ENCODE results near the gene EMC1.
"Not testable (repeated sequence)": the region's sequence is repeated elsewhere in the genome, so short reads cannot be mapped to it uniquely, and the experiment has no call there.

Gene EMC1

DNA sequence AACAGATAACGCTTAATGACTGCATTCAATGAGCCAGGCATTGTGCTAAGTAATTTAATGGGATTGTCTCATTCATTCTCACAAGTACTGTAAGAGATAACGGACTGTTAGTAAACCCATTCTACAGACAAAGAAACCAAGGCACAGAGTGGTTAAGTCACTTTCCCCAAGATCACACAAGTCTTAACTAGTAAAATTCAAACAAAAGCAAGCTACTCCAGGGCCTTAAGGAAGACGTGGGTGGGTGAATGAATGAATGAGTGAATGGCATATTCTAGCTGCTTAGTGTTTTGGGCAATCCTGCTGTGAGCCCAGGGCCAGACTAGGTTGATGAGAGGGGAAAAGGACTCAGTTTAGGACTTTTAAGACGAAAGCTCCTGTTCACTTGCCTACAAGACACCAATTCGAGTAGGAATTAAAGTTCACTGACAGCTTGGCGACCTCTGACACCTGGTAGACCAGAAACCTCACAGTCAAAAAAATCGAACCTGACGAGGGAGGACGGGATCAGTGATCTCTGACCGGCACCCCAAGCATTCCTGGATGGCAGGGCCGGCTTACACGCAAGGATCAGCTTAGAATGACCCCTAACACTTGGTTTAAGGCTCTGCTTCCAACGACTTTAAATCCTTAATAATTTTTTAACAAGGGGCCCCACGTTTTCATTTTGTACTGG lies 557 bp downstream of the EMC1 start:
- DNase-seq (ENCODE audit: low spot score in 2 of 2), result peak in 1 of 2 experiments; percentile 26
- in situ Hi-C loops (cut with MboI; ENCODE audit: low sequenced_read_pairs), result no loop called here
- H3K27me3 ChIP-seq (ENCODE audit: low read depth), result no peaks in the 10 kb centered on the region
- H3K36me3 ChIP-seq (replicated peaks), result peaks cover 26% of the 10 kb centered on the region
- peaks cover 8% of the 10 kb centered on the region for H3K4me1 ChIP-seq
- peak overlapping the region; percentile 82 for H3K4me3 ChIP-seq
- H3K9me3 ChIP-seq, result no peaks in the 10 kb centered on the region

DNA sequence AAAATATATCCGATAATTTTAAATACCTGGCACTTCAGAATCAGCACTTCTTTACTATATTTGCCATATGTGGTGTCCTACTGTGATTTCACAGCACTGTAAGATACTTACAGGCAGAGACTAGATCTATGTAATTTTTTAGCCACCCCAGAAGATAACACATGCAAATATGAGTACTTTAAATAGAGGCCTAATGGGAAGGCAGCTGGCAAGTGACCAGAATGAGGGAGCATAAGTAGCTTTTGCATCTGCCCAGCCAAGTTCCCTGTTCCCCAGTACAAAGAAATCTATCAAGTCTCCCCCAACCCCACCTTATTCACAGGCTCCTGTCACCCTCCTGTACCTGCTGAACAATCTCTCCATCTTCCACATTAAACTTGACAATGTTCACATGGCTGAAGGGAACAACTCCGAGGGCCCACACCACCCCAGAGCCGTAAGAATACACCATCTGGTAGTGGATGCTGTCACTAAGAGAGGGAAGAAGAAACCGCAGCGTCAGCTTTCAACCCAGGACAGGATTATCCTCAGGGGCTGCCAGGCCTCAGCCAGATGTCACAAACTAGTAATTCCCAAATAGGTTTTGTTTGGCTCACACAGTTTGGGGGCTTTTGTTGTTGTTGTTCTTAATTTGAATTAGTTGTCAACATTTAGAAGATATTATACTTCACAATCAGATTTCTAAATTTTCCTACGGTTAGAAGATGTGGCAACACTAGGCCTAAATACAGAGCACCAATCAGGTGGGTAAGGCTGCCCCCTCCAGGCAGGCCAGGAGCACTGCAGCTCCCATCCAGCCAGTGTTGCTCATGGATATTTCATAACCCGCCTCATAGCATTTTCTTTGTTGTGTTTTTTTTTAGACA lies 10.4 kb downstream of the EMC1 start:
- peaks cover 87% of the 10 kb centered on the region for H3K36me3 ChIP-seq (replicated peaks)
- H3K4me3 ChIP-seq, result no peak overlapping the region
- no peaks in the 10 kb centered on the region for H3K4me1 ChIP-seq
- no peaks in the 10 kb centered on the region for H3K27me3 ChIP-seq (ENCODE audit: low read depth)
- H3K9me3 ChIP-seq, result no peaks in the 10 kb centered on the region
- in situ Hi-C loops (cut with MboI; ENCODE audit: low sequenced_read_pairs), result no loop called here
- peak; percentile 47 to 75 for DNase-seq (ENCODE audit: low spot score in 2 of 2)

DNA sequence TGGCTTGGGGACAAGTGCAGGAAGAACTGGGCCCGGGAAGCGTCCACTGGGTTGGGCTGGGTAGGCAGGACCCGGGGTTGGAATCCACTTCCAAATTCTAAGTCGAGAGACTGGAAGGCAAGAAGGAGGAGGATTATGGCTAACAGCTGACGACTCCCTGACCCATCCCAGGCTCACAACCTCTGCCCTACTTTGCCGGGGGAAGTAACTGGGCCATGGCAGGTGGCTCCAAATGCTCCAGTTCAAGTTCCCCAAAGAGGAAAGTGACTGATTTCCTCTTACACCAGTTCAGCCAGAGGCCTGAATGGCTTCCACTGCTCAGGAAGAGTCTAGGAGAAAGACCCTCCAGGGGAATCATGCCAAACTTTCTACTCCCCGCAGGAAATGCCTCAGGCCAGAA lies 11.4 kb downstream of the EMC1 start:
- Histone ChIP-seq H3K9me3 (no peaks in the 10 kb centered on the region), H3K4me3 (no peak overlapping the region), H3K4me1 (no peaks in the 10 kb centered on the region), H3K27me3 (ENCODE audit: low read depth) (no peaks in the 10 kb centered on the region), H3K36me3 (replicated peaks) (peaks cover 96% of the 10 kb centered on the region)
- DNase-seq (ENCODE audit: low spot score in 2 of 2), result no peak
- in situ Hi-C loops (cut with MboI; ENCODE audit: low sequenced_read_pairs), result no loop called here

DNA sequence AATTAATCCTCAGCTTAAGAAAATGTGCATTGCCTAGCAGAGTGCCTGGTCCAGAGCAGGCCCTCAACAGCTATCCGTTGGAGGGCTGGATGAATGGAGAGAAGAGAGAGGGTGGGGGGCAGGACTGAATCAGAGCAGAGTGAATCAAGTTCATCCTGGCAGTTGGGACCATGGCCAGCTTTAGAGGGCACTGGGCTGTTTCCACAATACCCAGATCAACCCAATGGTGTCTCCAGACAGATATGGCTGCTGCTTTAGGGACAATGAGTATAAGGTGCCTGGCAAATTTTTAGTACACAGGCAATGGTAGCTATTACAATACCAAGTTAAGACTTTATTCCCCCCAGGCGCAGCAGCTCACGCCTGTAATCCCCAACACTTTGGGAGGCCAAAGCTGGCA lies 17.1 kb downstream of the EMC1 start:
- in situ Hi-C loops (cut with MboI; ENCODE audit: low sequenced_read_pairs), result no loop called here
- Histone ChIP-seq H3K4me1 (no peaks in the 10 kb centered on the region), H3K36me3 (replicated peaks) (peaks cover 94% of the 10 kb centered on the region), H3K27me3 (ENCODE audit: low read depth) (no peaks in the 10 kb centered on the region), H3K9me3 (no peaks in the 10 kb centered on the region), H3K4me3 (no peak overlapping the region)
- DNase-seq (ENCODE audit: low spot score in 2 of 2), result no peak

DNA sequence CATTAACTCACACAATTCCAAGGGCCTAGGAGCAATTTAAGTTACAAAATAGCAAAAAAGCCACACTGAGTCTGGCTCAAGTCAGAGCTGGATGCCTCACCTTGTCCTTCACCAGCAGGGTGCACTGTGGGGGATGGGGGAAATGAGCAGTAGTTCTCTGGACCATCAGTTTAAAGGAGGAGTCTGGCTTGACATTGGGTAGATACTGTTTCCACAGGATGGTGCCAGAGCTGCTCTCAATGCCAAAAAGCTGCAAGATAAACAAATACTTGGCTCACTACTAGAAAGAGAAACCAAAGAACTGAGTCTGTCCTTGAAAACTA lies 18.8 kb downstream of the EMC1 start:
- Histone ChIP-seq H3K36me3 (replicated peaks) (peaks cover 94% of the 10 kb centered on the region), H3K4me3 (no peak overlapping the region), H3K27me3 (ENCODE audit: low read depth) (no peaks in the 10 kb centered on the region), H3K9me3 (no peaks in the 10 kb centered on the region), H3K4me1 (no peaks in the 10 kb centered on the region)
- no peak for DNase-seq (ENCODE audit: low spot score in 2 of 2)
- in situ Hi-C loops (cut with MboI; ENCODE audit: low sequenced_read_pairs), result no loop called here

DNA sequence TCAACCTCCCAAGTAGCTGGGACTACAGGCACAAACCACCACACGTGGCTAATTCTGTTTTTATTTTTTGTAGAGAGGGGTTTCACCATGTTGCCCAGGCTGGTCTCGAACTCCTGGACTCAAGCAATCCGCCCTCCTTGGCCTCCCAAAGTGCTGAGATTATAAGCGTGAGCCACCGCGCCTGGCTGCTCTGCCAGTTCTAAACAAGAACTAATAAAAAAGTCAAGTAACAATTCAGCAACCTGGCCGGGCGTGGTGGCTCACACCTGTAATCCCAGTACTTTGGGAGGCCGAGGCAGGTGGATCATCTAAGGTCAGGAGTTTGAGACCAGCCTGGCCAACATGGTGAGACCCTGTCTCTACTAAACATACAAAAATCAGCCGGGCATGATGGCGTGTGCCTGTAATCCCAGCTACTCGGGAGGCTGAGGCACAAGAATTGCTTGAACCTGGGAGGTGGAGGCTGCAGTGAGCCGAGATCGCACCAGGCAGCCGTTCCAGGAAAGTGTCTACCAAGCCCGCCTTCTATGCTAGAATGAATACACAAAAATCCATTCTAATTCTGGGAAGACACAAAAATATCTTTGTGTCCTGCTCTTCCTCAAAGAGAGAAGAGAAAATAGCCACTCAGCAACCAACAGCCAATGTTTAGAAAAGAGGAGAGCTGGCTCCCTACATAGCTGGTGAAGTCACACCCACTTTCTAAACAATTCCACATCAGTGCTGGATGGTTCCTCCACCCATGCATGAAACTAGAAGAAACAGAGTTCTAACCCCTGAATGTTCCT lies 19.4 kb downstream of the EMC1 start:
- H3K4me1 ChIP-seq; in situ Hi-C loops (cut with MboI; ENCODE audit: low sequenced_read_pairs); H3K9me3 ChIP-seq; DNase-seq (ENCODE audit: low spot score in 2 of 2); H3K27me3 ChIP-seq (ENCODE audit: low read depth); H3K4me3 ChIP-seq: not testable (repeated sequence)
- peaks cover 94% of the 10 kb centered on the region for H3K36me3 ChIP-seq (replicated peaks)

DNA sequence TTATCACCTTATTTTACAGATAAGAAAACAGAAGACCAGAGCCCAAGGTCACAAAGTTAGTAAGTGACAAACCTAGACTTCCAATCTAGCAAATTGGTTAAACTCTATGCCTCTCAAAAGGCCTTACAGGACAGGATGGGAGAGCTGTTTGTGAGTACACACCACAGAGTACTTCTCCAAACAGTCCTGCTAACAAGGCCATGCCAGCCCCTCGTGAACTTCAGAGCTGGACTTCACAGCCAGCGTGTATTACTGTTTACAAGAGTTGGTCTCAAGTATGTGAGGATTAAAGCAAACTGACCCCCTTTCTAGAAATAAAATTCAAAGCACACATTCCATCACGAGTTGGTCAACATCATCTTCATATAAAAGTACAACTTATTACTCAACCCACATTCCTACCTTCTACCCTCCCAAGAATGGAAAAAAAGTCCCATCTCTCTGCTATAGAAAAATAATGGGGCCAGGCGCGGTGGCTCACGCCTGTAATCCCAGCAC lies 21.4 kb downstream of the EMC1 start:
- peaks cover 94% of the 10 kb centered on the region for H3K36me3 ChIP-seq (replicated peaks)

DNA sequence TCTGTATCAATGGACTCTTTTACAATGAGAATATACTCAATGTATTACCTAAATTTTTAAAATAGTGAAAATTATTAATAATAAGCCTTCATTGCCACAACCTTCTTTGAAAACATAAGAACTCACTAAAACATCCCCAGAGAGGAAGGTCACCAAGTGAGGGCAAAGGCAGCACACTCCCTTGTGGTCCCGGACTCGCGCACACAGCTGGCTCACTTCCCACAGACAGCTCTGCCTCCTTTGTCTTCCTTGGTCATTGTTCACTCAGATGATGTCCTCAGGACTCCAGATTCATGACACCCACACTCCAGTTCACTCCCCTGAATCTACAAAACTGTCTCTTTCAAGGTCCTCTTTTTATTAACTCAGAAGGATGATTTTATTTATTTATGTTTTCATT lies 22.1 kb downstream of the EMC1 start:
- DNase-seq (ENCODE audit: low spot score in 2 of 2), result no peak
- no peaks in the 10 kb centered on the region for H3K4me1 ChIP-seq
- peaks cover 94% of the 10 kb centered on the region for H3K36me3 ChIP-seq (replicated peaks)
- in situ Hi-C loops (cut with MboI; ENCODE audit: low sequenced_read_pairs), result no loop called here
- no peaks in the 10 kb centered on the region for H3K9me3 ChIP-seq
- H3K27me3 ChIP-seq (ENCODE audit: low read depth), result no peaks in the 10 kb centered on the region
- H3K4me3 ChIP-seq, result no peak overlapping the region

More for the DNA sequence above, 21.4 kb downstream of the EMC1 start:
- no peaks in the 10 kb centered on the region for H3K9me3 ChIP-seq
- H3K4me1 ChIP-seq, result no peaks in the 10 kb centered on the region
- no peaks in the 10 kb centered on the region for H3K27me3 ChIP-seq (ENCODE audit: low read depth)
- DNase-seq (ENCODE audit: low spot score in 2 of 2), result no peak
- in situ Hi-C loops (cut with MboI; ENCODE audit: low sequenced_read_pairs), result no loop called here
- H3K4me3 ChIP-seq, result no peak overlapping the region

DNA sequence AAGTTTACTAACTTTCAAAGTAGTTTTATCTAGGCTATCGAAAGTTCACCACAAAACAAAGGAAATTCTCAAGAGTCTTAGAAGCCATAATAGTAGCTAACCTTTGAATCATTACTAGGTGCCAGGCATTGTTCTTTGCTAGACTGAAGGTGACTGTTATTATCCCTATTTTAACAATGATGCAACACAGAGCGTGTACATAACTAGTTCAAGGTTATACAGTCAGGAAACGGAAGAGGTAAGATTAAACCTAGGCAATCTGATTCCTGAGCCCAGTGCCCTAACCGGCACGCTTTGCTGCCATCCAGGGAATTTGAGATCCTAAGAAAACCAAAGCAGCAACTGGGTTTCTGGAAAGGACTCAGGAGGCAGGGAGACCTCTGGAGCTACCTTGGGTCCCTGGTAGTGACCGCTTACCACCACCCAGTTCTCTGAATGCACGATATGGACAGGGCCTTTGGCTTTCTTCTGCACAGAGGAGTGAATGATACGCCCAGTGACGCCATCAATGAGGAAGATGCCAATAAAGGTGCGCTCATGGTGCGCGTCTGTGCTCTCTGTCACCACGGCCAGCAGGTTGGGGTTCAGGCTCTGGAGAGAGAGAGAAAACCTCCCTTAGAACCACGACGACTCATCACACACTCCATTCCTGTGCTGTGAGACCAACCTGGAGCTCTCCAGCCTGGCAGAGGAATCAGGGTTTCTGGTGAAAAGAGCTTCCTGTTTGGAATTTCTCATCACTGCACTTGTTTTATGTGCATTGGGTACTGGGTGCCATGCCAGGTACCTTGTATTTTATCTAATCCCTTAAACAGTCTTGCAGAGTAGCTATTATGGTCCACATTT lies 28.1 kb downstream of the EMC1 start:
- DNase-seq (ENCODE audit: low spot score in 2 of 2), result no peak
- Histone ChIP-seq H3K27me3 (ENCODE audit: low read depth) (no peaks in the 10 kb centered on the region), H3K4me1 (no peaks in the 10 kb centered on the region), H3K4me3 (no peak overlapping the region), H3K9me3 (no peaks in the 10 kb centered on the region), H3K36me3 (replicated peaks) (peaks cover 91% of the 10 kb centered on the region)
- in situ Hi-C loops (cut with MboI; ENCODE audit: low sequenced_read_pairs), result no loop called here

DNA sequence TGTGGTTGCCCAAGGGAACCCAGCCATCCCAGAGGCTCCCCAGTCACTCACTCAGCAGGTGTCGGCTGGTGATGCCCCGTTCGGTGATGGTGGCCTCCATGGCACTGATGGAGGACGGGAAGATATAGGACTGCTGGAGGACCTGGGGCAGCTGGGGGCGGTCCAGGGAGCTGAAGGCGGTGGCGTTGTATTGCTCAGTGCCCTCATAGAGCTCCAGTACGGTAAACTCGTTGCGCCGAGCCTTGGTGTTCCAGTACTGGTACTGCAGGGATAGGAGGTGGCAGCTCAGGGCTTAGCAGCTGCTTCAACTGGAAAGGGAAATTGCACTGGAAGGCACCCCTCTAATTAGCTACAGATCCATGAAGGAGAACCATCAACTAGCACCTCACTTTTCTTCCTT lies 28.8 kb downstream of the EMC1 start:
- H3K4me3 ChIP-seq, result no peak overlapping the region
- no peak for DNase-seq (ENCODE audit: low spot score in 2 of 2)
- H3K36me3 ChIP-seq (replicated peaks), result peaks cover 91% of the 10 kb centered on the region
- no peaks in the 10 kb centered on the region for H3K9me3 ChIP-seq
- in situ Hi-C loops (cut with MboI; ENCODE audit: low sequenced_read_pairs), result no loop called here
- no peaks in the 10 kb centered on the region for H3K4me1 ChIP-seq
- no peaks in the 10 kb centered on the region for H3K27me3 ChIP-seq (ENCODE audit: low read depth)

DNA sequence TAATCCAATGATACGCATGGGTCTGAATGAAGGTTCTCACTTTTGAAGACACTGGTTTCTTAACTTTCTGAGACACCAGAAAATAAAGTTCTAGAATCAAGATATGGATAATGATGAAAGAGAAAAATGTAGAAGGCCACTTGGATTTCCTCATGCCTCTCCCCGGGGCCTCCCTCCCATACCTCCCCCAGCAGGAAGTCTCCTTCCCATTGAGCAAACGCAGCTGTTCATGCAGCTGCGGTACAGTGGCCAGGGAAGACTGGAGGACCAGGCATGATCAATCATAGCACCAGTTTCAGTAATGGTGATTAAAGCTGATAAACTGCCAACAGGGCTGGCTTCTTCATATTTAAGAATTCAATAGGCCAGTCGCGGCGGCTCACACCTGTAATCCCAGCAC lies 30.3 kb downstream of the EMC1 start:
- in situ Hi-C loops (cut with MboI; ENCODE audit: low sequenced_read_pairs), result no loop called here
- DNase-seq (ENCODE audit: low spot score in 2 of 2), result no peak
- no peaks in the 10 kb centered on the region for H3K27me3 ChIP-seq (ENCODE audit: low read depth)
- H3K4me1 ChIP-seq, result no peaks in the 10 kb centered on the region
- H3K4me3 ChIP-seq, result no peak overlapping the region
- H3K36me3 ChIP-seq (replicated peaks), result peaks cover 88% of the 10 kb centered on the region
- H3K9me3 ChIP-seq, result no peaks in the 10 kb centered on the region

DNA sequence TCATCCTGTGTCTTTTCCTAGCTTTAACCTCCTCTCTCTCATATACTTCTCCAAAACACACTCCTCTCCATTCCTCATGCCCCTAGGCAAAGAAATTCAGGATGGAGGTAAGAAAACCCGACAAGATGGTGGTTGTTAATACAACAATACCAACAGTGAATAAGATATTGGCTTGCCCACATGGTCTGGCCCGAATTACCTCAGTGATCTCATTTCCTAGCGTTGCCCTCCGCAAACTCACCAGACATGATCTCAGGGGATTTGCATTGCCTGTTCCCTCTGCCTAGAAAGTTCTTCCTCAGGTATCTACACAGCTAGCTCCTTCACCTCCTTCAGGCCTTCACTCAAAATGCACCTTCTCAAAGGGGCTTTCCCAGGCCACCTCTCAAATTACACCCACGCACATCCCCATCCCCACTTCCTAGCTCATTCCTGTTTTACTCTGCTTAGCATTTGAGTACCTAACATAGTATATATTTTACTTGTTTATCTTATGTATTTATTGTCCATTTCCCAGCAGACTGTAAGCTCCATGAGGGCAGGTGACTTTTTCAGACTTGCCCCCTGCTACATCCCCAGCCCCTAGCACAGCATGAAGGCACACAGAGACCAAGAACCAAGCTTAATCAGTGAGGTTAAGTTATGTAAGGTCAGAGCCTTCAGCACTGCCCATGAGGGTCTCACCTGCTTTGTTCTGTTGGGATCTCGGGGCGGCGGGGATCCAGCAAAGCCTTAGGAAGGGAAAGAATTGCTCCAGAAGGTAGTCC lies 31.1 kb downstream of the EMC1 start:
- Histone ChIP-seq H3K27me3 (ENCODE audit: low read depth) (no peaks in the 10 kb centered on the region), H3K4me3 (no peak overlapping the region), H3K4me1 (no peaks in the 10 kb centered on the region), H3K36me3 (replicated peaks) (peaks cover 83% of the 10 kb centered on the region), H3K9me3 (no peaks in the 10 kb centered on the region)
- in situ Hi-C loops (cut with MboI; ENCODE audit: low sequenced_read_pairs), result no loop called here
- no peak for DNase-seq (ENCODE audit: low spot score in 2 of 2)

DNA sequence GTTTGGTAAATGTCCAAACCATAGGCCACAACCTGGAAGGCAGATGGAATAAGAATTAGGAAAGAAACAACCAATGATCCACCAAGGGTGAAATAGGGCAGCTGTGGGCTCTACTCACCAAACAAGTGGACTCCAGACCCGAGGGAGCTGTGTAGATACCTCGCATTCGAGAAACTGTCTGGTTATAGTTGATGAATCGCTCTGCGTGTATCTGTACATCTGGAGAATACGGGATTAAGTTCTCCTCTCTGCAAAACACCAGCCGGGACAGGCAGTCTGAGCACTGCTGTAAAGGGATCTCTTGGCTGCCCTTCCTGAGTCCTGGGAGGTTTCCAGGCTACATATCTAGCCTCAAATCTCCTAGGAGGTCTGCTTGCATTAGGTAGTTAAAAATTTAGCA lies 31.9 kb downstream of the EMC1 start:
- H3K4me1 ChIP-seq, result no peaks in the 10 kb centered on the region
- no peaks in the 10 kb centered on the region for H3K27me3 ChIP-seq (ENCODE audit: low read depth)
- DNase-seq (ENCODE audit: low spot score in 2 of 2), result no peak
- in situ Hi-C loops (cut with MboI; ENCODE audit: low sequenced_read_pairs), result no loop called here
- no peak overlapping the region for H3K4me3 ChIP-seq
- H3K9me3 ChIP-seq, result no peaks in the 10 kb centered on the region
- peaks cover 76% of the 10 kb centered on the region for H3K36me3 ChIP-seq (replicated peaks)

Measured in HAP-1 (cell line).